Spleen (tissue), 7 donors: ENCODE measurements around the gene VMP1.

Source experiments
- CTCF ChIP-seq, 11 experiments: fragments of 200-600 bp in 7 of 11; fragments of 450-650 bp in 4 of 11; sonication (generic) in 4 of 11; IDR thresholded peaks in 8 of 11; conservative IDR thresholded peaks in 3 of 11; 1 replicate in 7 of 11; 2 replicates in 4 of 11; pipeline versions ENCODE4 v1.4.0 to v1.8.0; 2016 to 2021; ENCODE audit warnings: antibody characterized with exemption in 11 of 11, inconsistent platforms in 4 of 11, mild to moderate bottlenecking in 1 of 11
- POLR2A ChIP-seq, 3 donors: fragments of 450-650 bp; IDR thresholded peaks; one replicate each; pipeline ENCODE4 v1.5.1; 2017; ENCODE audit warnings: antibody characterized with exemption in 3 of 3, mild to moderate bottlenecking in 1 of 3
- POLR2AphosphoS5 ChIP-seq, 3 donors: sonication (generic); formaldehyde crosslinking; IDR thresholded peaks; one replicate each; pipeline ENCODE4 v1.5.1; 2017; ENCODE audit warnings: antibody characterized with exemption in 3 of 3
- donor health status: DM: no; HTN: no; CAD: no; lungs with moderate emphysema.
- donor health status: DM: no; HTN: no; CAD: no.
- donor health status: DM: no; HTN: no; CAD: no.

DNA sequence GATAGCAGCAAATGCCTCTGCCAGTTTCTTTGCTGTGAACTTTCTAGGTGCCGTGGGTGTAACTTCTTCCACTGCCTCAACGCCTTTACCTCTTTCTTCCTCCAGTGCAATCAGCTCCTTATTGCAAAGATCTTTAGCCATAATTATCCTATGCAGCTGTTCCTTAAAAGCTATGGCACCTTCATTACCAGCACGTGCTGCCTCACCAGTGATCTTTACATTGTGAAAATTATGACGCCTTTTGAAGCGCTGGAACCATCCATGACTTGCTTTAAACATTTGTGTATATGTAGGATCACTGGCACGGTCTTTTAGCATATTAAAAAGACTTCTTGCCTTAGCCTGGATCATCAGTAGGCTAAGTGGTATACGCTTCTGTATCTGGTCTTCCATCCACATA, 8.2 kb upstream of the VMP1 start:
- TF ChIP-seq CTCF (IDR thresholded peaks at IDR 0.05 in 8 of 11, conservative IDR thresholded peaks at IDR 0.05 in 3 of 11): no peak
- no peak for TF ChIP-seq POLR2A (IDR thresholded peaks at IDR 0.05)
- TF ChIP-seq POLR2AphosphoS5 (IDR thresholded peaks at IDR 0.05): no peak
